GDM1 (cell line): ENCODE data around the gene FOXD3.

Experiments
- DNase-seq: peaks from one replicate; lab custom pipeline; 2025; lab: John Stamatoyannopoulos, UW

FOXD3 gene

GRCh38 chr1:63322114-63322943, at the start of gene FOXD3:
TSS of gene FOXD3 (plus strand) at chr1:63322567. CDS start at chr1:63323059, 492 bp downstream.
- DNase-seq, result no peak

GRCh38 chr1:63272811-63273210, 49.6 kb upstream of the FOXD3 start:
- DNase-seq, result no peak

- DNase-seq, result no peak
Observed at GRCh38 chr1:63274371-63274770, 48.0 kb upstream of the FOXD3 start.

GRCh38 chr1:63274979-63275378, 47.4 kb upstream of the FOXD3 start:
- no peak for DNase-seq

- no peak for DNase-seq
Observed at GRCh38 chr1:63276624-63277023, 45.7 kb upstream of the FOXD3 start.

- no peak for DNase-seq
Observed at GRCh38 chr1:63277195-63278192, 44.9 kb upstream of the FOXD3 start.

- no peak for DNase-seq
Observed at GRCh38 chr1:63281753-63282152, 40.6 kb upstream of the FOXD3 start.

- no peak for DNase-seq
Observed at GRCh38 chr1:63289135-63289534, 33.2 kb upstream of the FOXD3 start.

GRCh38 chr1:63294803-63295594, 27.4 kb upstream of the FOXD3 start:
- no peak for DNase-seq

- no peak for DNase-seq
Observed at GRCh38 chr1:63304410-63304809, 18.0 kb upstream of the FOXD3 start.

- no peak for DNase-seq
Observed at GRCh38 chr1:63305043-63305442, 17.3 kb upstream of the FOXD3 start.

- no peak for DNase-seq
Observed at GRCh38 chr1:63307196-63307794, 15.1 kb upstream of the FOXD3 start.

GRCh38 chr1:63316598-63316983, 5.8 kb upstream of the FOXD3 start:
- no peak for DNase-seq

GRCh38 chr1:63316984-63317816, 5.2 kb upstream of the FOXD3 start:
- DNase-seq, result peak; percentile 63

GRCh38 chr1:63317817-63318152, 4.6 kb upstream of the FOXD3 start:
- DNase-seq, result no peak

GRCh38 chr1:63318201-63318979, 4.0 kb upstream of the FOXD3 start:
- DNase-seq, result no peak

- DNase-seq, result no peak
Observed at GRCh38 chr1:63319046-63320021, 3.0 kb upstream of the FOXD3 start.

GRCh38 chr1:63320022-63320721, 2.2 kb upstream of the FOXD3 start:
- no peak for DNase-seq
